GM23338 (cell line): ENCODE measurements around the gene DNM2. TPM values are rescaled to one million over a fixed set of nuclear protein-coding genes. Genes with fewer than 3 reads are reported as not detected.
A peak's percentile ranks its signal among the peaks of the same experiment; 100 is the strongest.

Source experiments
- ATAC-seq: fragments of 200-7000 bp; cut with Tn5 transposase; 3 replicates; pipeline ENCODE4 v1.9.1; 2020
- DNase-seq: peaks from one replicate; pipeline ENCODE4 v3.0.0-alpha.2; 2015; ENCODE audit warnings: low spot score
- H2AFZ ChIP-seq: fragments of 200-600 bp; sonication (generic); 2 replicates; pipeline ENCODE4 v1.8.0; 2016; ENCODE audit warnings: antibody characterized with exemption, mild to moderate bottlenecking, moderate library complexity
- H3F3A ChIP-seq: fragments of 200-600 bp; sonication (generic); replicated peaks from 2 replicates; pipeline ENCODE4 v1.8.0; 2017; ENCODE audit warnings: antibody characterized with exemption, mixed run types, low read depth
- H3K27ac ChIP-seq: fragments of 200-600 bp; sonication (generic); 2 replicates; pipeline ENCODE4 v1.6.1; 2016; ENCODE audit warnings: low read depth
- H3K27me3 ChIP-seq: fragments of 200-600 bp; sonication (generic); 2 replicates; pipeline ENCODE4 v1.8.0; 2016; ENCODE audit warnings: mild to moderate bottlenecking, mixed run types, moderate library complexity; ENCODE audit not compliant: insufficient read depth
- H3K36me3 ChIP-seq: fragments of 200-600 bp; sonication (generic); 2 replicates; pipeline ENCODE4 v1.8.0; 2016; ENCODE audit warnings: mild to moderate bottlenecking; ENCODE audit not compliant: insufficient read depth
- H3K4me1 ChIP-seq: fragments of 200-600 bp; sonication (generic); 2 replicates; pipeline ENCODE4 v1.8.0; 2016; ENCODE audit warnings: mild to moderate bottlenecking, moderate library complexity; ENCODE audit not compliant: insufficient read depth
- H3K4me2 ChIP-seq: fragments of 200-600 bp; sonication (generic); 2 replicates; pipeline ENCODE4 v1.7.1; 2017; ENCODE audit warnings: mixed run types
- H3K4me3 ChIP-seq: fragments of 200-600 bp; sonication (generic); 2 replicates; pipeline ENCODE4 v1.6.1; 2016; ENCODE audit warnings: mixed run types
- H3K79me2 ChIP-seq: fragments of 200-600 bp; sonication (generic); replicated peaks from 2 replicates; pipeline ENCODE4 v1.8.0; 2017; ENCODE audit warnings: mild to moderate bottlenecking; ENCODE audit not compliant: insufficient read depth
- H3K9me2 ChIP-seq: fragments of 200-600 bp; sonication (generic); 2 replicates; pipeline ENCODE4 v1.8.0; 2017; ENCODE audit not compliant: insufficient read depth
- H4K20me1 ChIP-seq: fragments of 200-600 bp; sonication (generic); replicated peaks from 2 replicates; pipeline ENCODE4 v1.8.0; 2017; ENCODE audit warnings: mild to moderate bottlenecking; ENCODE audit not compliant: insufficient read depth
- H3K27ac Mint-ChIP-seq: 2 replicates; pipeline ENCODE4 v1.8.0; 2020; ENCODE audit warnings: inconsistent platforms, mild to moderate bottlenecking, moderate library complexity, mixed read lengths
- H3K27me3 Mint-ChIP-seq: 3 replicates; pipeline ENCODE4 v1.8.0; 2022; ENCODE audit warnings: low read depth, mild to moderate bottlenecking, moderate library complexity, mixed read lengths, inconsistent platforms; ENCODE audit not compliant: insufficient read depth, poor library complexity
- H3K36me3 Mint-ChIP-seq: 3 replicates; pipeline ENCODE4 v1.8.0; 2021; ENCODE audit warnings: low read depth, mild to moderate bottlenecking, inconsistent platforms, moderate library complexity, mixed read lengths
- H3K4me1 Mint-ChIP-seq: 3 replicates; pipeline ENCODE4 v1.8.0; 2020; ENCODE audit warnings: mild to moderate bottlenecking, inconsistent platforms, mixed read lengths
- H3K4me3 Mint-ChIP-seq: 3 replicates; pipeline ENCODE4 v1.8.0; 2021; ENCODE audit warnings: moderate library complexity, mild to moderate bottlenecking, inconsistent platforms, mixed read lengths
- H3K9me3 Mint-ChIP-seq: 3 replicates; pipeline ENCODE4 v1.8.0; 2020; ENCODE audit warnings: moderate library complexity, mild to moderate bottlenecking, inconsistent platforms, mixed read lengths
- CREB1 ChIP-seq: fragments of 250-450 bp; sonication (Bioruptor Pico); IDR thresholded peaks from 2 replicates; pipeline ENCODE4 v1.5.0; 2020; ENCODE audit warnings: low read depth, mild to moderate bottlenecking, moderate library complexity
- EZH2phosphoT487 ChIP-seq: fragments of 200-600 bp; sonication (generic); IDR thresholded peaks from one replicate; pipeline ENCODE4 v1.8.1; 2018; ENCODE audit warnings: antibody characterized with exemption; ENCODE audit not compliant: unreplicated experiment
- JUNB ChIP-seq: IDR thresholded peaks from one replicate; pipeline ENCODE4 v1.6.1; 2016; ENCODE audit warnings: antibody characterized with exemption; ENCODE audit not compliant: unreplicated experiment
- NANOG ChIP-seq: IDR thresholded peaks from 2 replicates; pipeline ENCODE4 v1.6.1; 2016; ENCODE audit warnings: antibody characterized with exemption, borderline replicate concordance
- POLR2AphosphoS5 ChIP-seq: IDR thresholded peaks from 2 replicates; pipeline ENCODE4 v1.6.1; 2016; ENCODE audit warnings: antibody characterized with exemption, low read depth
- REST ChIP-seq: IDR thresholded peaks from one replicate; pipeline ENCODE4 v1.6.1; 2018; ENCODE audit warnings: antibody characterized with exemption; ENCODE audit not compliant: unreplicated experiment
- ZNF331 ChIP-seq: fragments of 250-450 bp; sonication (Bioruptor Pico); IDR thresholded peaks from 2 replicates; pipeline ENCODE4 v1.5.0; 2020; ENCODE audit warnings: low read depth, mild to moderate bottlenecking, moderate library complexity
- ZNF462 ChIP-seq: fragments of 250-450 bp; sonication (Bioruptor Pico); IDR thresholded peaks from 2 replicates; pipeline ENCODE4 v1.5.0; 2020; ENCODE audit warnings: mild to moderate bottlenecking, moderate library complexity
- polyA plus RNA-seq: library from polyadenylated mRNA; unstranded; fragments of >200 nt; fragmentation: Nextera tagmentation; extraction: Ambion mirVana; gene quantifications from 2 replicates; pipeline ENCODE4 v1.2.1, GENCODE V29; 2016
- total RNA-seq: library from RNA; depleted of rRNA; stranded (reverse); fragments of >200 nt; shearing (Covaris generic); gene quantifications from 2 replicates; pipeline ENCODE4 v1.2.3, GENCODE V29; 2014
- TF ChIP-seq, protein P1 (sequence below), 2 experiments: fragments of 200-600 bp in 1 of 2; sonication (generic) in 1 of 2; conservative IDR thresholded peaks; 2 replicates each; pipeline versions ENCODE4 v1.5.1 to v1.6.1; 2016 to 2017; ENCODE audit warnings: antibody characterized with exemption in 2 of 2, low read depth in 2 of 2, mild to moderate bottlenecking in 2 of 2, moderate library complexity in 1 of 2
- TF ChIP-seq, protein P2 (sequence below): IDR thresholded peaks from 2 replicates; pipeline ENCODE4 v1.6.1; 2016; ENCODE audit warnings: antibody characterized with exemption

DNM2 gene
- total and polyA plus RNA-seq, 2 experiments from 2014 or later = 40.7 to 138 TPM

DNA sequence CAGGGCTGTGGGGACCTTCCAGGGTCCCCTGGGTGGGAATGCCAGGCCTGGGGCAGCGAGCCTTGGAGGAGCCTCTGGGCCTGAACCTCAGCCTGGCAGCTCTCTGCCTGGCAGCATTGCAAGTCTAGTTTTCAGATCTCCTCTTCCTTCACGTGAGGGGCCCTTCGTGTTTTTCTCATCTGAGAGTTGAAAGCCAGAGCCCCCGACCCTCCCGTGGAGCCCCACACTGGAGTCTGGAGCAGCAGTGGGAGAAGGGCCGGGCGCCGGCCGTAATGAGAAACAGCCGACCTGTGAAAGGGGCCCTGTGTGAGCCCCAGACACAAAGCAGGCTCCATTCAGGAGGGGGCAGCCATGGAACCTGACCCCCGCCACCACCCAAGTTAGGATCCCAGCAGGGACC, 98.8 kb downstream of the DNM2 start (continued):
- TF ChIP-seq, protein P1, sequence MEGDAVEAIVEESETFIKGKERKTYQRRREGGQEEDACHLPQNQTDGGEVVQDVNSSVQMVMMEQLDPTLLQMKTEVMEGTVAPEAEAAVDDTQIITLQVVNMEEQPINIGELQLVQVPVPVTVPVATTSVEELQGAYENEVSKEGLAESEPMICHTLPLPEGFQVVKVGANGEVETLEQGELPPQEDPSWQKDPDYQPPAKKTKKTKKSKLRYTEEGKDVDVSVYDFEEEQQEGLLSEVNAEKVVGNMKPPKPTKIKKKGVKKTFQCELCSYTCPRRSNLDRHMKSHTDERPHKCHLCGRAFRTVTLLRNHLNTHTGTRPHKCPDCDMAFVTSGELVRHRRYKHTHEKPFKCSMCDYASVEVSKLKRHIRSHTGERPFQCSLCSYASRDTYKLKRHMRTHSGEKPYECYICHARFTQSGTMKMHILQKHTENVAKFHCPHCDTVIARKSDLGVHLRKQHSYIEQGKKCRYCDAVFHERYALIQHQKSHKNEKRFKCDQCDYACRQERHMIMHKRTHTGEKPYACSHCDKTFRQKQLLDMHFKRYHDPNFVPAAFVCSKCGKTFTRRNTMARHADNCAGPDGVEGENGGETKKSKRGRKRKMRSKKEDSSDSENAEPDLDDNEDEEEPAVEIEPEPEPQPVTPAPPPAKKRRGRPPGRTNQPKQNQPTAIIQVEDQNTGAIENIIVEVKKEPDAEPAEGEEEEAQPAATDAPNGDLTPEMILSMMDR (conservative IDR thresholded peaks at IDR 0.05; ENCODE audit: low read depth in 2 of 2) = no peak
- no peak for TF ChIP-seq EZH2phosphoT487

DNA sequence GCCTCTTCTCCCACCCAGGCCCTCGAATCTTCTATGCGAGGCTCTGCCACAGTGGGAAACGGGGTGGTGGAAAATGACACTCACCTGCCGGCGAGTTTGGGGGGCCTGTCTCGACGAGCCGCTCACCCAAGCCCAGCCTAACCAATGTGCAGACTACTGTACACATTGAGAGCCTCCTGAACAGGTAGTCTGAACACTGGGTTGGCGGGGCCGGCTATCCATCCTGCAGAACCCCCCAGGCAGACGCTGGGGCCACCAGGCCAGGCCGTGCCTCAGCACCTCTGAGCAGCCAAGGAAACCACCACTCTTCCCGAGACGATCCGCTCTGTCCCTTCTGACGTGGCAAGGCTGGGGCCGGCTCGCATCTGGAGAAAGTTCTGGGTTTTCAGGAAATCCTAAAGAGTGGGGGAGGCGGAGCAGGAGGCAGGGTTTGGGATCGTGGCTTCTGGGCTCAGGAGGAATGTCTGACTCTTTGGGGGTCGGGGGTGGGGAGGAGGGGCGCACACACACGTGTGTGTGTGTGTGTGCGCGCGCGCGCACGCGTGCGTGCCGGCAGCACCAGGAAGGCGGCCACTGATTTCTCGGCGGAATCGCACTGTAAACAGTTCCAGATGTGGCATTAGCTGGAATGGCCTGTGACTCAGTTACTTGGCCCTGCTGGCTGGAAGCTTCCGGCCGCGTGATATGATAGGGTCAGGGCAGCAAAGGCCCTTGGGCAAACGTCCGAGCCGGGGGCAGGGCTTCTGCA, 99.6 kb downstream of the DNM2 start:
- Histone ChIP-seq H3K9me2 (no peaks in the 10 kb centered on the region), H2AFZ (no peak overlapping the region), H3F3A (no peaks in the 10 kb centered on the region), H3K27ac (no peak overlapping the region), H3K4me3 (no peak overlapping the region), H3K36me3 (no peaks in the 10 kb centered on the region), H3K4me1 (no peaks in the 10 kb centered on the region), H3K4me2 (no peak overlapping the region), H3K27me3 (no peaks in the 10 kb centered on the region), H3K79me2 (no peaks in the 10 kb centered on the region), H4K20me1 (no peaks in the 10 kb centered on the region)
- Mint-ChIP-seq H3K27me3 (peaks cover 19% of the 10 kb centered on the region), H3K36me3 (peaks cover 36% of the 10 kb centered on the region), H3K27ac (no peak overlapping the region), H3K4me1 (no peaks in the 10 kb centered on the region), H3K4me3 (no peak overlapping the region), H3K9me3 (no peaks in the 10 kb centered on the region)
- TF ChIP-seq, protein P2, sequence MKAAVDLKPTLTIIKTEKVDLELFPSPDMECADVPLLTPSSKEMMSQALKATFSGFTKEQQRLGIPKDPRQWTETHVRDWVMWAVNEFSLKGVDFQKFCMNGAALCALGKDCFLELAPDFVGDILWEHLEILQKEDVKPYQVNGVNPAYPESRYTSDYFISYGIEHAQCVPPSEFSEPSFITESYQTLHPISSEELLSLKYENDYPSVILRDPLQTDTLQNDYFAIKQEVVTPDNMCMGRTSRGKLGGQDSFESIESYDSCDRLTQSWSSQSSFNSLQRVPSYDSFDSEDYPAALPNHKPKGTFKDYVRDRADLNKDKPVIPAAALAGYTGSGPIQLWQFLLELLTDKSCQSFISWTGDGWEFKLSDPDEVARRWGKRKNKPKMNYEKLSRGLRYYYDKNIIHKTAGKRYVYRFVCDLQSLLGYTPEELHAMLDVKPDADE = no peak
- TF ChIP-seq JUNB (no peak), ZNF331 (CRISPR knock-in tag) (no peak), CREB1 (CRISPR knock-in tag) (no peak), REST (no peak), ZNF462 (CRISPR knock-in tag) (no peak), NANOG (no peak), POLR2AphosphoS5 (no peak)
- ATAC-seq = no peak
- peak; percentile 24 for DNase-seq
